Activated T-cell treated with anti-CD3 and anti-CD28 coated beads, Interleukin-2, amount 50 U/mL, for 24 hours (primary cell): ENCODE data around the gene UMPS.

Experiments
- DNase-seq: peaks from one replicate; pipeline ENCODE4 v3.0.0-alpha.2; 2020
- H3K27ac Mint-ChIP-seq: 2 replicates; pipeline ENCODE4 v1.8.0; 2020; ENCODE audit warnings: mild to moderate bottlenecking, mixed read lengths
- H3K27me3 Mint-ChIP-seq: 2 replicates; pipeline ENCODE4 v1.8.0; 2020; ENCODE audit warnings: mixed read lengths
- H3K36me3 Mint-ChIP-seq: 2 replicates; pipeline ENCODE4 v1.8.0; 2020; ENCODE audit warnings: low read depth, mixed read lengths
- H3K4me1 Mint-ChIP-seq: 2 replicates; pipeline ENCODE4 v1.8.0; 2020; ENCODE audit warnings: low read depth, mixed read lengths
- H3K4me3 Mint-ChIP-seq: 2 replicates; pipeline ENCODE4 v1.8.0; 2020; ENCODE audit warnings: mild to moderate bottlenecking, moderate library complexity, mixed read lengths
- H3K9me3 Mint-ChIP-seq: 2 replicates; pipeline ENCODE4 v1.8.0; 2020; ENCODE audit warnings: mixed read lengths

Gene UMPS

DNA sequence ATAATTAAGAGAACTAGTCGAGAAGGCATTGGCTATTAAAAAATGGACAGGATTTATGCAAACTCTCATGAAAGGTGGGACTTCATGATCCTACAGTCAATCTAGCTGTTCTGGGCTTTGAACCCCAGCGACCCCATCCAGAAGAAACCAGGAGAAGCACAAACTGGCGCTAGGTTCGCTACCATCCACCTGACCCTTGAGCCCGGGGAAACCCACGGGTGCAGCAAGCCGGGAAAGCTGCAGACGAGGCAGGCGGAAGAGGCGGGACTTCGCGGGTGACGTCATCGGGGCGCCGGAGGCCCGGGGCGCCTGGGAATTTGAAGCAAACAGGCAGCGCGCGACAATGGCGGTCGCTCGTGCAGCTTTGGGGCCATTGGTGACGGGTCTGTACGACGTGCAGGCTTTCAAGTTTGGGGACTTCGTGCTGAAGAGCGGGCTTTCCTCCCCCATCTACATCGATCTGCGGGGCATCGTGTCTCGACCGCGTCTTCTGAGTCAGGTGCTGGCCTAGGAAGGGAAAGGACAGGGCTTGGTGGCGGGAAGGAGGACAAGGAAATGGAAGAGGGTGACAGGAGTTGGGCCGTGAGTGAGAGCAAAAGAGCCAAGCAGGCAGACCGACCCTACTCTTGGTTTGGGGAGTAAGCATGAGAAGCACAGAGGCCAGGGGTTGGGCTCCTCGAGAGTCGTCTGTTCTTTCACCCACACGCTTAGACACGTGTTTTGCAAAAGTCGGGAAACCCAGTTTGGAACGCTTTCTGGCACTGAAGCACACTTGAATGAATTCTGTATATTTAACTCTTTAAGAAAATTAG lies at the start of gene UMPS:
Gene UMPS, plus strand, starts transcription at position 324 of the 812 bp plus-strand sequence. Its CDS starts 20 bp downstream, at position 344.
- DNase-seq: peak; percentile 96
- Mint-ChIP-seq H3K27me3 (peaks cover 18% of the 10 kb centered on the region), H3K9me3 (no peaks in the 10 kb centered on the region), H3K36me3 (peaks cover 44% of the 10 kb centered on the region), H3K4me1 (peaks cover 32% of the 10 kb centered on the region), H3K27ac (peak within 1 kb of the TSS; percentile 99), H3K4me3 (peak within 1 kb of the TSS; percentile 99)

DNA sequence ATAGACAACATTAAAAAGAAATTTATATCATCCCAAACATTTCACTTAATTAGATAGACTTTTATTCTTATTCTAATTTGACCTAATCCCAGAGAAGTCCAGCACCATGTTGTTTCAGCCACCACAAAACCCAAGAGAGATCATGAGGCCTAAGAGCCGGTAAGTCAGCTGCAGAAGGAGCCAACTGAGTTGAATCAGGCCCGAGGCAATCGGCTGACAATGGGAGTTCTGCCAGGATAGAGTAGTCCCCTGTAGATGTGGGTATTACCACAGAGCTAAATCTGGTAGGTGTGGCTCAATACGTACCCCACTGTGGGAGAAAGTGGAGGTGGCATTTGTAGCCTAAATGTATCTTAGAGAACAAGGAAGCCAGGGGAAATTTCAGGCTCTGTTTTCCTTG lies 49.7 kb upstream of the UMPS start:
- H3K9me3 Mint-ChIP-seq: no peaks in the 10 kb centered on the region
- peaks cover 5% of the 10 kb centered on the region for H3K27me3 Mint-ChIP-seq
- no peak for DNase-seq
- H3K4me1 Mint-ChIP-seq: peaks cover 5% of the 10 kb centered on the region
- H3K36me3 Mint-ChIP-seq: no peaks in the 10 kb centered on the region
- H3K4me3 Mint-ChIP-seq: no peak overlapping the region
- no peak overlapping the region for H3K27ac Mint-ChIP-seq

GRCh38 chr3:124682263-124682662 lies 48.0 kb upstream of the UMPS start:
- Mint-ChIP-seq H3K9me3 (no peaks in the 10 kb centered on the region), H3K4me3 (no peak overlapping the region), H3K4me1 (peaks cover 7% of the 10 kb centered on the region), H3K27me3 (peaks cover 17% of the 10 kb centered on the region), H3K27ac (no peak overlapping the region), H3K36me3 (no peaks in the 10 kb centered on the region)
- no peak for DNase-seq

- Mint-ChIP-seq H3K4me1 (peaks cover 11% of the 10 kb centered on the region), H3K4me3 (no peak overlapping the region), H3K27me3 (peaks cover 33% of the 10 kb centered on the region), H3K9me3 (no peaks in the 10 kb centered on the region), H3K36me3 (no peaks in the 10 kb centered on the region), H3K27ac (no peak overlapping the region)
- no peak for DNase-seq
Measured at GRCh38 chr3:124684459-124684858, 45.8 kb upstream of the UMPS start.

DNA sequence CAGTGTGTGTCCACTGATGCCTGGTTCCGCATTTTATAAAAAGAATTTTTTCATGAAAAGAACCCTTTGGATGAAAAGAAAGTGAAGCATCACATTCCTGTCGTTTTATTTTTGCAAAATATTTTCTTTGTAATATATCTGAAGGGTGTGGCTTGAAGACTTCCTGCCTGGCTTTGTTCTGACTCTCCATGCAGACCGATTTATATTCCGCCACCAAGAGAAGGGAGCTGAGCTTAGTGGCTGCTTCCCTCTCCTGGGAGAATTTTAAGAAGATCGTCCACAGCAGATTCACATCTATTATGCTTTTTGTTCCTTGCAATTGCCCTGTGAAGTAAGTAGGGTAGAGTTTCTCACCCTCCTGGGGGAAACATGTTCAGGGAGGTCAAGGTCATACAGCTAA lies 45.2 kb upstream of the UMPS start:
- no peak for DNase-seq
- H3K27me3 Mint-ChIP-seq: peaks cover 33% of the 10 kb centered on the region

GRCh38 chr3:124685481-124685880 lies 44.8 kb upstream of the UMPS start:
- no peak for DNase-seq
- no peak overlapping the region for H3K27ac Mint-ChIP-seq
- H3K4me3 Mint-ChIP-seq: no peak overlapping the region
- H3K9me3 Mint-ChIP-seq: no peaks in the 10 kb centered on the region
- H3K27me3 Mint-ChIP-seq: peaks cover 33% of the 10 kb centered on the region
- peaks cover 11% of the 10 kb centered on the region for H3K4me1 Mint-ChIP-seq
- H3K36me3 Mint-ChIP-seq: no peaks in the 10 kb centered on the region

More for the DNA sequence above, 45.2 kb upstream of the UMPS start:
- Mint-ChIP-seq H3K4me1 (peaks cover 11% of the 10 kb centered on the region), H3K27ac (no peak overlapping the region), H3K4me3 (no peak overlapping the region), H3K9me3 (no peaks in the 10 kb centered on the region), H3K36me3 (no peaks in the 10 kb centered on the region)

GRCh38 chr3:124686028-124686670 lies 44.1 kb upstream of the UMPS start:
- Mint-ChIP-seq H3K27ac (no peak overlapping the region), H3K9me3 (no peaks in the 10 kb centered on the region), H3K27me3 (peaks cover 33% of the 10 kb centered on the region)

DNA sequence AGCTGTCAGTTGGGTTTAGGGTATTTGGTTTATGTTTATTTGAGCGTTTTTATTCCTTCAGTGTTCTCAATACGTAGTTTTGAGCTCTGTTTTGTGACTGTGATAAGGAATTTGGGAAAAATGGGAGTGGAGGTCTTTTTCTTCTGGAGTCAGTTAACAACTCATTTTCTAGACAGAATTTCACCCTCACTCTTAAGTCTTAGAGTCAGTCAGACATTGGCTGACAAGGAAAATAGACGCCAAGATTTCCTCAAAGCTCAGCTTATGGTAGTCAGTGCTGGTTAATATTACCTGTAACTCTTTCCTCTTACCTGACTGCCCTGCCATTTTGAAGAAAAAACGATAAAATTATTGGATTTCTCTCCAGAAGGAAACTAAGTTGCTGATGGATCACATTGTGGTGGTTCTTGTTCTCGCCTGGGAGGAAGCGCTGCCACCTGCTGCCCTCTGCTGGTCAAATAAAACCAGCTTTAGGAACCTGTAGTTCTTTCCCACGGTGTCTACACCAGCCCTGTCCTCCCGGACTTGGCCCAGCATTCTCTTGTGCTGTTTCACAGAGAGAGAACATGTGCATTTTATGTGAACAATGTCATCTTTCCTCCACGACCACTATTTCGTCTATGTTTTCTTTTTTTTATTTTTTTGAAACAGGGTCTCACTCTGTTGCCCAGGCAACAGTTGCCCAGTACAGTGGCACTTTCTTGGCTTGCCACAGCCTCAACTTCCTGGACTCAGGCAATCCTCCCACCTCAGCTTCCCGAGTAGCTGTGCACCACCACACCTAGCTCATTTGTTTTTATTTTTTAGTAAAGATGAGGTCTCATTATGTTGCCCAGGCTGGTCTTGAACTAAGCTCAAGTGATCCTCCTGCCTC lies 41.4 kb upstream of the UMPS start:
- Mint-ChIP-seq H3K4me3 (no peak overlapping the region), H3K27me3 (peaks cover 33% of the 10 kb centered on the region), H3K36me3 (no peaks in the 10 kb centered on the region), H3K9me3 (no peaks in the 10 kb centered on the region), H3K4me1 (peaks cover 11% of the 10 kb centered on the region), H3K27ac (no peak overlapping the region)
- peak; percentile 78 for DNase-seq

More at GRCh38 chr3:124686028-124686670, 44.1 kb upstream of the UMPS start:
- Mint-ChIP-seq H3K4me1 (peaks cover 11% of the 10 kb centered on the region), H3K36me3 (no peaks in the 10 kb centered on the region), H3K4me3 (no peak overlapping the region)
- DNase-seq: no peak

- Mint-ChIP-seq H3K27me3 (peaks cover 21% of the 10 kb centered on the region), H3K9me3 (no peaks in the 10 kb centered on the region), H3K4me1 (peaks cover 4% of the 10 kb centered on the region), H3K4me3 (no peak overlapping the region), H3K36me3 (no peaks in the 10 kb centered on the region), H3K27ac (no peak overlapping the region)
- DNase-seq: no peak
Measured at GRCh38 chr3:124691599-124691998, 38.7 kb upstream of the UMPS start.

GRCh38 chr3:124694486-124694885 lies 35.8 kb upstream of the UMPS start:
- Mint-ChIP-seq H3K4me1 (no peaks in the 10 kb centered on the region), H3K9me3 (no peaks in the 10 kb centered on the region), H3K4me3 (no peak overlapping the region), H3K27me3 (peaks cover 4% of the 10 kb centered on the region), H3K27ac (no peak overlapping the region), H3K36me3 (no peaks in the 10 kb centered on the region)
- no peak for DNase-seq

DNA sequence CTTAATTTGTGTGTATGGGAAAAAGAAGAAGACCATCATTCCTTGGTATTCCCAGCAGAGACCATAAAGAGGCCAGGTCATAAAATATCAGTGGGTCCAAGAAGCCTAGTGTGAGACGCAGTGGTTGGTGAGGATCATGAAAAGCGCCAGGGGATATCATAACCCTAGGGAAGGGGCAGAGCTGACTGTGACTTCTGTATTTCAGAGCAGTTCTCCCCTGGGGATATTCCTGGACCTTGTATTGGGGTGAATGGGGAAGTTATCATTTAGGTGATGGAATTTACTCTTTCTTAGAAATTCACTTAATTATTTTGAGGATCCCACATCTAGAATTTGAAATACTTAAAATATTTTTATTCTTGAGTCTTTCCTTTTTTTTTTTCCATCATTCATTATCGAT lies 34.9 kb upstream of the UMPS start:
- no peaks in the 10 kb centered on the region for H3K4me1 Mint-ChIP-seq
- no peak for DNase-seq
- H3K27ac Mint-ChIP-seq: no peak overlapping the region
- H3K36me3 Mint-ChIP-seq: no peaks in the 10 kb centered on the region
- no peak overlapping the region for H3K4me3 Mint-ChIP-seq
- peaks cover 4% of the 10 kb centered on the region for H3K27me3 Mint-ChIP-seq
- no peaks in the 10 kb centered on the region for H3K9me3 Mint-ChIP-seq

GRCh38 chr3:124696006-124696405 lies 34.2 kb upstream of the UMPS start:
- Mint-ChIP-seq H3K36me3 (no peaks in the 10 kb centered on the region), H3K9me3 (no peaks in the 10 kb centered on the region), H3K27ac (no peak overlapping the region), H3K4me3 (no peak overlapping the region), H3K27me3 (peaks cover 10% of the 10 kb centered on the region), H3K4me1 (no peaks in the 10 kb centered on the region)
- no peak for DNase-seq

DNA sequence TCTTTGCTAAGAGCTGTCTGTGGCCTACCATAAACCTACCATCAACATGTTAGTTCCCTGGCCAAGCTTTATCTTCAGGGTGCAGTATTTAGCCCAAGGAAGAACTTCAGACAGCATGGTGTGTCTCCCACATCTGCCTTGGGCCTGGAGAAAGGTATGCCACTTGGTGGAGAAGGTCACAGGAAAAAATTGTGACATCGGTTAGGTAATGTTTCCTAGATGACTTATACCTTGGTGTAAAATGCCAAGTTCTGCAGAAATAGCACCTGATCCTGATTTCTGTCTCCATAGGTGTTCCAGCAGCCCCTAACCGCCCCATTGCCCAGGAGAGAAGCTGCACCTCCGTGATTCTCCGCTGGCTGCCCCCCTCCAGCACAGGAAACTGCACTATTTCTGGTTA lies 33.0 kb upstream of the UMPS start:
- no peak overlapping the region for H3K27ac Mint-ChIP-seq
- DNase-seq: no peak
- H3K4me1 Mint-ChIP-seq: no peaks in the 10 kb centered on the region
- no peak overlapping the region for H3K4me3 Mint-ChIP-seq
- no peaks in the 10 kb centered on the region for H3K9me3 Mint-ChIP-seq
- no peaks in the 10 kb centered on the region for H3K36me3 Mint-ChIP-seq
- H3K27me3 Mint-ChIP-seq: peaks cover 14% of the 10 kb centered on the region

DNA sequence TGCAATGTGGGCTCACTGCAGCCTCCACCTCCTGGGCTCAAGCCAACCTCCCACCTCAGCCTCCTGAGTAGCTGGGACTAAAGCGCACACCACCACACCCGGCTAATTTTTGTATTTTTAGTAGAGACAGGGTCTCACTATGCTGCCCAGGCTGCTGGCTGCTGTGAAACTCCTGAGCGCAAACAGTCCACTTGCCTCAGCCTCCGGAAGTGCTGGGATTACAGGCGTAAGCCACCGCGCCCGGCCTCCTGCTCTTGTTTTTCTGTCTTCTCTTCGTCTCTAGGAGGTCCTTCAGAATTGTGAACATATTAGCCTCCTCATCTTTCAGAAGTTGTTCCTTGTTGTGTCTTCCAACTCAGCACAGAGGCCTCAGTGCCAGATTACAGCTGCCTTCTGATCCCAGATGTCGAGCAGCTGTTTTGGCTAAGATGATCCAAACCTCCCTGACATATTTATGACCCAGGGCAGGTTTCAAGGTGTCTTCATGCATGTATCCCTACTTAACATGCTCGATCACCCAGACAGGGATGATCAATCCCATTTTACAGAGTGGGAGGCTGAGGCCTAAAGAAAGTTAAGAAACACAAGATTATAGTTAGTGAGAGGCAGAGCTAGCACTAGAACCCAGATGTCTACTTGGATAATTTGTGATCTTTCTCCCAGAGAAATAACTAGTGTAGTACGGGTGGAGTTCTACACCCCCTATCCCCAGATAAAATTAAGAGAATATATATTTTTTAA lies 32.1 kb upstream of the UMPS start:
- Mint-ChIP-seq H3K9me3 (no peaks in the 10 kb centered on the region), H3K27ac (no peak overlapping the region), H3K27me3 (peaks cover 14% of the 10 kb centered on the region), H3K4me3 (no peak overlapping the region), H3K4me1 (no peaks in the 10 kb centered on the region), H3K36me3 (no peaks in the 10 kb centered on the region)
- DNase-seq: no peak
